ENCODE data around the gene TCF3.
A peak's percentile ranks its signal among the peaks of the same experiment; 100 is the strongest.
"Not testable (repeated sequence)": the region's sequence is repeated elsewhere in the genome, so short reads cannot be mapped to it uniquely, and the experiment has no call there.

Gene TCF3

GRCh38 chr19:1672769-1673644 lies 20.6 kb upstream of the TCF3 start:
- no peak for DNase-seq

- peak in 4 of 14 donors; percentile 6 to 38 (median 11) for DNase-seq
Measured at GRCh38 chr19:1672038-1672768, 19.8 kb upstream of the TCF3 start.

DNA sequence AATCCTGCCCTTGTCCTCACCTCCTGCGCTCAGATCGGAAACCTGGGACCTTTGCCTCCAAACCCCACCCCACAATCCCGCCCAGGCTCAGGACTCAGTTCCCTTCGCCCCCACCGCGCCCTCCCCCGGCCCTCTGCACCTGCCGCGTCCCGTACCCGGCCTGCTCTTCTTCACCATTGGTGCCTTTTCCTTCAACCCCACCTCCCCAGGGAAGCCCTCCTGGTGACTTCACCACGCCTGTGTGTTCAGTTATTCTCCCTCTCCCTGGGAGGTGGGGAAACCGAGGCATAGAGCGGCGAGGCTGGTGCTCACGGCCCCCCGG lies 19.3 kb upstream of the TCF3 start:
- DNase-seq = no peak

DNA sequence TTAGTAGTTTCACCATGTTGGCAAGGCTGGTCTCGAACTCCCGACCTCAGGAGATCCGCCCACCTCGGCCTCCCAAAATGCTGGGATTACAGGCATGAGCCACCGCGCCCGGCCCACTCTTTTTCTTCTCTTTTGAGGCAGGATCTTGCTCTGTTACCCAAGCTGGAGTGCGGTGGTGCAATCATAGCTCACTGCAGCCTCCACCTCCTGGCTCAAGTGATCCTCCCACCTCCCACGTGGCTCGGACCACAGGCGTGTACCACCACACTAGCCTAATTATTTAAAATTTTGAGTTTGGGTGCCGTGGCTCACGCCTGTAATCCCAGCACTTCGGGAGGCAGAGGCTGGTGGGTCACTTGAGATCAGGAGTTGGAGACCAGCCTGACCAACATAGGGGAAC lies 18.3 kb upstream of the TCF3 start:
- not testable (repeated sequence) for DNase-seq

GRCh38 chr19:1668486-1669270 lies 16.3 kb upstream of the TCF3 start:
- no peak for DNase-seq

GRCh38 chr19:1668048-1668485 lies 15.7 kb upstream of the TCF3 start:
- DNase-seq = no peak

DNA sequence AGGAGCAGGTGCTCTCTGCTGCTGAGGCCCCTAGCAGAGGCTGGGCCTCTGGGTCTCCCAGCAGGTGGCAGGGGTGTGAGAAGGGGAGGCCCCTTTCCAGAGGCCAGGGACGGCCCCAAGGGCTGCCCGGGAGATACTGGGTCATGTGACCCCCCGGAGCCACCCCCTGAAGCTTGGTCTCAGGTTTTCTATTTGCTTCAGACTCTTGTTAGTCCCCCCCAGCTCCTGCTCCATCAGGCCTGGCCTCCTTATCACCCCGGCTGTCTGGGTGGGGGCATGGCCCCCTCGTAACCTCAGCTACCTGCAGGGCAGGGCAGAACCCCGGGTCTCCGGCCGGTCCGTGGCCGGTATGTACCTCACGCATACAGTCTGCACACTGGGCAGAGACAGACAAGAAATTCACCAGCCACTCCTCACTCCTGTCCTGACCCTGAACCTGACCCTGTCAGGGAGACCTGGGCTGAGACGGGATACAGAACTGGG lies 13.2 kb upstream of the TCF3 start:
- DNase-seq = no peak

GRCh38 chr19:1663852-1664251 lies 11.4 kb upstream of the TCF3 start:
- DNase-seq = no peak

DNA sequence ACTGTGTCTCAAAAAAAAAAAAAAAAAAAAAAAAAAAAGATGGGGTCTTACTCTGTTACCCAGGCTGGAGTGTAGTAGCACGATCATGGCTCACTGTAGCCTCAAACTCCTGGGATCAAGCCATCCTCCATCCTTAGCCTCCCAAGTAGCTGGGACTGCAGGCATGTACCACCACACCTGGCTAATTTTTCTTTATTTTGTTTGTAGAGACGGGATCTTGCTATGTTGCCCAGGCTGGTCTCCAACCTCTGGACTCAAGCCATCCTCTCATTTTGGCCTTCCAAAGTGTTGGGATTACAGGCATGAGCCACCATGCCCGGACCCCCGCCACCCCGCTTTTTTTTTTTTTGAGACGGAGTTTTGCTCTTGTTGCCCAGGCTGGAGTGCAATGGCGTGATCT lies 10.8 kb upstream of the TCF3 start:
- DNase-seq = not testable (repeated sequence)

DNA sequence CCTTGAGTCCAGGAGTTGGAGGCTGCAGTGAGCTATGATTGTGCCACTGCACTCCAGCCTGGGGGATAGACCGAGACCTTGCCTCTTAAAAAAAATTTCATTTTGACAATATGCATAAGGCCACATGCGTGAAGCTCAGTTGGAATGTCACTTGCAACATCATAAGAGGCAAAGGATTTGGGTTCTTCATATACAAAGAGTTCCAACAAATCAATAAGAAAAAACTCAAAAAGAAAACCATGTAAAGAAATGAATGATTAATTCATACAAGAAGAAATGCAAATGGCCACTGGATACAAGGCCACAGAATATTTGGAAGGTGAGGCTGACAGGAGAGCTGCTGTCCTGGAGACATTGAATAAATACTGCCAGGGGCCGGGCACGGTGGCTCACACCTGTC lies 9.6 kb upstream of the TCF3 start:
- DNase-seq = no peak

GRCh38 chr19:1659084-1659427 lies 6.6 kb upstream of the TCF3 start:
- no peak for DNase-seq

DNA sequence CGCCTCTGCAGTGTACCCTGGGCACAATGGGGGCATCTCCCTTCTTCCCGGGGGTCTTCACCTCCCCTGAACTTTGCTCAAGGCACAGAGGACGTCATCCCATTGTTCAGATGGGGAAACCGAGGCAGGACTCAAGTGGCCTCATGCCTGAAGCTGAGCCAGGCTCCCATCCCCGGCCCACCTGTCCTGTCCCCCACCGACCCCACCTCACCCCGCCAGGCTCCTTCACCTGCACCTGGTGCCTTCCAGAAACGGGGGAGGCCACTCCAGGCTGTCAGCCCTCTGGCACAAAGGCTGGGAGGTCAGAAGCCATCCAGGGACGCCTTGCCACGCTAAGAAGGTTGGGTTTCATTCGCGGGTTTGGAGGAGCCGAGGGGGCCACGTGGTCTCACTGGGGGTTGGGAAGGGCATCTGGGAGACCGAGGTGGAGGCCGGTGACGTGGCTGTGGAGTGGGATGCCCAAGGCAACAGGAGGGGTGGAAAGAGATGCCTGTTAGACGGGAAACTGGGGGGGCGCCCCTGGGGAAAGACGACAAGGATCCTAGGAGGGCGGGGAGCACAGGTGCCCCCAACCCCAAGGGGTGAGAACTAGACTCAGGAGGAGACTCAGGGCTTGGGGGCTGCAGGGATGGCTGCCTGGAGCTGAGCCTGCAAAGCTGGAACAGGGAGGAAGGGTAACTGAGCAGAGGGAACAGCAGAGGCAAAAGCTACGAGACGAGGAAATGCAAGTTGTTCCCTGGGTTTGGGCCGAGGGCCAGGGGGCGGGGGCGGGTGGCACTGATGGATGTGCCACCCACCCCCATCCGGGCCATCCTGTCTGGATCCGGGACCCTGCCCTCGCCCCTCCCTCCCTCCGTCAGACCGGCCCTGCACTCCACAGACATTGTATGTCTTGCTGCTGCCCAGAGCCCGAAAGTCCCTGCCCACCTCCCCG lies 6.0 kb upstream of the TCF3 start:
- no peak for DNase-seq

DNA sequence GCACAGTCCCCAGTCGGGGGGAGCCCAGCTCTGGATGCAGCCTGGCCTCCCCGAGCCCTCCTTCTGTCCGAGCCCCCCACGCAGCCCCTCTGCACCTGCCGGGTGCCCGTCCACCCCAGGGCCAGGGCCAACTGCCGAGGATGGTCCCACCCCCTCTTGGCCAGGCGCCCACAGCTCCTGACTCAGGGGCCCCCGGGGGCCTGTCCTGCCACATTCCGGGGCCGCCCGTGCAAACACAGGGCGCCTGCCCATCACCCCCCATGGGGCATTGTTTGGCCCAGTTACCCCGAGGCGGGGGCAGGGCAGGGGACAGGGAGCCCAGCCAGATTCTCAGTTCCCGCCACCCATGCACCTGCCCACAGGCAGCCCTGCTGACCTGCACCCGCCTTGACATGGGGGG lies 5.3 kb upstream of the TCF3 start:
- no peak for DNase-seq

DNA sequence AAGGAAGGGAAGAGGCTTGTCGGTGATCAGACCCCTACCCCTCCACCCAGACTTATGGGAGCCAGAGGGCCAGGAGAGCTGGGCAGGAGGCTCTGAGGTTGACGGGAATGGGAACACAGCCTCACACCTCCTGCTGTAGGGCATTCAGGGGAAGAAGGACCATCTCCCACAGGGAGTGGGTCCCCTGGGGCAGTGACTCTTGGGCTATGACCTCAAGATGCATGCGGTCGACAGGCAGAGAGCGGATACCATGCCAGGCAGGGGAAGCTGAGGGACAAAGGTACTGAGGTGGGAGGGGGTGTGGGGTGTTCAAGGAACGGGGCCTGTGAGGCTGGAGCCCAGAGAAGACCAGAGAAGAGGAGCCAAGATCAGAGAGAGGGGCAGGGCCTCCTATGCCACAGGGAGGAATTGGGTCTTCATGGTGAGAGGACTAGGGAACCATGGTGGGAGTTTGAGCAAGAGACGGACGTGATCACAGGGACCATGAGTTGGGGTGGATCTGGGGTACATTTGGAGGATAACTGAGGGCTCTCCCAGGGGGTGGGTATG lies 4.6 kb upstream of the TCF3 start:
- no peak for DNase-seq

DNA sequence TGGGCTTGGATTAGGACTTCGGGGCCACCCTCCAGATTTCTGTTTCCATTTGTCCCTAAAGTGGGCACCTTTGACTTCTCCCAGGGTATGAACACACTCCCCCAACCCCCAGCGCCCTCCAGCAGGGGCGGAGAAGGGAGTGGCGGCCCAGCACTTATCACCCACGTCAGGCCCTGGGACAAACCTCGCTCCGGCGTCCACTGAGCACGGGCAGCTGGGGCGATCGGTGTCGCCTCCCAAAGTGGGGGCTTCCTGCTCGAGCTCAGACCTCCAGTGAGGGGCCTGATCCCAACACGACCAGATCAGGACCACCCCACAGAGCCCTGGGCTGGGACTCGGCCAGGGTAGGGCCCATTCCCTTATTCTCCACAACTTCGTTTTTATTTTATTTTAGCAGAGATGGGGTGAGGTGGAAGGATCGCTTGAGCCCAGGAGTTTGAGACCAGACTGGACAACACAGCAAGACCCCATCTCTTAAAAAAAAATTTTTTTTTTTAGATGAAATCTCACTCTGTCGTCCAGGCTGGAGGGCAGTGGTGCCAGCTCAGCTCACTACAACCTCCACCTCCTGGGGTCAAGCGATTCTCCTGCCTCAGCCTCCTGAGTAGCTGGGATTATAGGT lies 3.7 kb upstream of the TCF3 start:
- no peak for DNase-seq

- DNase-seq = no peak
Measured at GRCh38 chr19:1655131-1655981, 2.9 kb upstream of the TCF3 start.

DNA sequence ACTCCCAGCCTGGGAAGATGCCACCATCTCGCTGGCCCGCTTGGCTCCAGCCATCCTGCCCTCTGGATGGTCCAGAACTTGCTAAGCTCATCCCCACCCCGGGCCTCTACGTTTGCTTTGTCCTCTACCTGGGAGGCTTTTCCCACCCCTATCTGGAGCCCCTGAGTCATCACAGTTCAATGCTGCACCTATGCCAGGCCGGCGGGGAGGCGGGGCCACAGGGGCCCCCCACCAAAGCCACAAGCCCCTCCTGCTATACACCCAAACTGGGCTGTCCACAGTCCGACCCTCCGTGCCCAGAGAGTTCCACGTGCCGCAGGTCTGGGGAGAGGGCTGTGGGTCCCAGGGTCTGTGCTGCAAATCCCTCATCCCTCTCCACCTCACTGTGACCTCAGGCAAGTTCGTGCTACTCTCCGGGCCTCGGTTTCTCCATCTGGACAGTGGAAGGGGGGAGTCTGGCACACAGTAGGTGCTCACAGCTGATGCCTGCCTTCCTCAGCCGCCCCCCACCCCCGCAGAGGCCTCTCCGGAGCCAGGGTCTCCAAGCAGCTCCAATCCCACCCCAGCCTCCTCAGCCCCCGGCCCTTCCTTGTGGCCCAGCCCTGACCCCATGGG lies 1.9 kb upstream of the TCF3 start:
- DNase-seq = no peak

DNA sequence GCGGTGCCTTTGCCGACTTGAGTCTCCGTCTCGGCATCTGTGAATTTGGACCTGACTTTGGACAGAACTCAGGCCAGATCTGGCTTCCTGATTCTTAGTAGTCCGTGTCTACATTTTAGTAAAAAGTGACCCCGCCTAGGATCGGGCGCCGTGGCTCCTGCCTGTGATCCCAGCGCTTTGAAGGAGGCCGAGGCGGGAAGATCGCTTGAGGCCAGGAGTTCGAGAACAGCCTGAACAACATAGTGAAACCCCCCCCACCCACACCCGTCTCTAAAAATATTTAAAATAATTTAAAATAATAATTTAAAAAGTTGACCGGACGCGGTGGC lies 849 bp upstream of the TCF3 start:
- DNase-seq = no peak

DNA sequence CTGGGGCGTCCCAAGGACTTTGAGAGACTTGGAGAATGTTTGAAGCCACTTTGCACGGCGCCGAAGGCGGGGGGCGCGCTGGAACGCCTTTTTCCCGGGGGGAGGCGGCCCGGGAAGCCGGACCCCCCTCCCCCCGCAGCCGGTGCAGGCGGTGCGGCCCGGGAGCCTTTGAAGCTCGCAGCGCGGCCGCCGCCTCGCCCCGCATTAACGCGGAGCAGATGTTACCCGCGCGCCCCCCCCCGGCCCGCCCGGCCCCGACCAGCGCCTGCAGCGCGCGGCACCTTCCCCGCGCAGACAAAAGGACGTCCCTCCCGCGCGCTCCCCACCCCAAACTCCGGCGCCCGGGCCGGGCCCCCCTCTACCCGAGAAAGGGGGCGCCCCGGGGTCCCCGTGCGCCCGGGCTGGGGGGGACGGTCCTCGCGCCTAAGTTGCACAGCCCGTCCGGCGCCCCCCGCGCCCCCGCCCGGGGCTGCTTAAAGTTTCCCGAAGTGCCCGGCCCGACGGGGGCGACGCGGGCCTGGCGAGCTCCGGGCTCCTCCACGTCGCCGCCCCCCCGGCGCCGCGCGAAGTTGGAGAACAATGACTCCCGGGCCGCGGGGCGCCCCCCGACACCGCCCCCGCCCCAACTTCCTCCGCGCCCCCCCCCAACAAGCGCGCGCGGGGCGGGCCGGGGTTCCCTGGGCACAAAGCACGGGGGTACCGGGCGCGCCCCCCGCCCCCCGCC lies 685 bp downstream of the TCF3 start:
- peak in 2 of 14 donors; percentile 23 to 32 for DNase-seq
